ENCODE measurements around the gene INPP4A. TPM values are rescaled to one million over a fixed set of nuclear protein-coding genes. Genes with fewer than 3 reads are reported as not detected.
"Not testable (repeated sequence)": the region's sequence is repeated elsewhere in the genome, so short reads cannot be mapped to it uniquely, and the experiment has no call there.

INPP4A gene
- total and polyA plus RNA-seq, 7 experiments from 2014 or later = 51.4 to 165 (median 145) TPM

GRCh38 chr2:98592565-98592964, 147.9 kb downstream of the INPP4A start:
- Histone ChIP-seq H3K4me1 (ENCODE audit: control insufficient read depth in 2 of 2, insufficient read depth in 2 of 2, low read length in 2 of 2) (no peaks in the 10 kb centered on the region), H3K4me3 (ENCODE audit: low read length) (no peak overlapping the region), H3K9me3 (ENCODE audit: control insufficient read depth in 2 of 3, low read length in 3 of 3) (peaks cover 0 to 10% (median 0%) of the 10 kb centered on the region in 3 experiments), H3K27ac (ENCODE audit: low read depth, low read length) (no peak overlapping the region), H3K36me3 (ENCODE audit: control insufficient read depth in 2 of 3, insufficient read depth in 3 of 3, low read length in 3 of 3) (peaks cover 5 to 46% (median 21%) of the 10 kb centered on the region in 3 experiments), H3K27me3 (ENCODE audit: control insufficient read depth in 2 of 2, insufficient read depth in 2 of 2, low read length in 2 of 2) (no peaks in the 10 kb centered on the region)
- intact Hi-C loops (cut with micrococcal nuclease) = no loop called here
- Mint-ChIP-seq H3K9me3 (peaks cover 0 to 14% (median 6%) of the 10 kb centered on the region in 11 donors), H3K27me3 (no peaks in the 10 kb centered on the region), H3K27ac (peak overlapping the region in 2 of 9 donors; percentile 11 to 40), H3K4me3 (no peak overlapping the region), H3K4me1 (peaks cover 4 to 44% (median 29%) of the 10 kb centered on the region in 7 donors), H3K36me3 (peaks cover 21 to 58% (median 47%) of the 10 kb centered on the region in 5 donors)
- ChIA-PET POLR2A (no interaction called here), CTCF (no interaction called here)
- ATAC-seq (no peak), DNase-seq (no peak)

- Histone ChIP-seq H3K9me3 (ENCODE audit: control insufficient read depth in 2 of 3, low read length in 3 of 3) (peaks cover 0 to 10% (median 0%) of the 10 kb centered on the region in 3 experiments), H3K36me3 (ENCODE audit: control insufficient read depth in 2 of 3, insufficient read depth in 3 of 3, low read length in 3 of 3) (peaks cover 5 to 50% (median 18%) of the 10 kb centered on the region in 3 experiments)
- Mint-ChIP-seq H3K9me3 (peaks cover 0 to 14% (median 6%) of the 10 kb centered on the region in 11 donors), H3K4me1 (peaks cover 5 to 36% (median 19%) of the 10 kb centered on the region in 7 donors), H3K36me3 (peaks cover 21 to 65% (median 47%) of the 10 kb centered on the region in 5 donors), H3K27ac (peak overlapping the region in 1 of 9 donors; percentile 38)
- H3K27me3 ChIP-seq (ENCODE audit: control insufficient read depth in 2 of 2, insufficient read depth in 2 of 2, low read length in 2 of 2); H3K27me3 Mint-ChIP-seq; H3K4me3 Mint-ChIP-seq; DNase-seq; H3K4me3 ChIP-seq (ENCODE audit: low read length); intact Hi-C loops (cut with micrococcal nuclease); POLR2A ChIA-PET; CTCF ChIA-PET; H3K4me1 ChIP-seq (ENCODE audit: control insufficient read depth in 2 of 2, insufficient read depth in 2 of 2, low read length in 2 of 2); ATAC-seq; H3K27ac ChIP-seq (ENCODE audit: low read depth, low read length): not testable (repeated sequence)
Measured at GRCh38 chr2:98594665-98595064, 150.0 kb downstream of the INPP4A start.

- Histone ChIP-seq H3K27me3 (ENCODE audit: control insufficient read depth in 2 of 2, insufficient read depth in 2 of 2, low read length in 2 of 2) (no peaks in the 10 kb centered on the region), H3K27ac (ENCODE audit: low read depth, low read length) (no peak overlapping the region), H3K9me3 (ENCODE audit: control insufficient read depth in 2 of 3, low read length in 3 of 3) (peaks cover 0 to 4% (median 0%) of the 10 kb centered on the region in 3 experiments), H3K4me3 (ENCODE audit: low read length) (no peak overlapping the region), H3K4me1 (ENCODE audit: control insufficient read depth in 2 of 2, insufficient read depth in 2 of 2, low read length in 2 of 2) (no peaks in the 10 kb centered on the region), H3K36me3 (ENCODE audit: control insufficient read depth in 2 of 3, insufficient read depth in 3 of 3, low read length in 3 of 3) (peaks cover 0 to 42% (median 9%) of the 10 kb centered on the region in 3 experiments)
- peaks cover 0 to 4% (median 2%) of the 10 kb centered on the region in 11 donors for H3K9me3 Mint-ChIP-seq
- ATAC-seq = no peak
- no peaks in the 10 kb centered on the region for H3K27me3 Mint-ChIP-seq
- H3K36me3 Mint-ChIP-seq = peaks cover 4 to 44% (median 17%) of the 10 kb centered on the region in 5 donors
- CTCF ChIA-PET = no interaction called here
- H3K4me3 Mint-ChIP-seq = no peak overlapping the region
- intact Hi-C loops (cut with micrococcal nuclease) = no loop called here
- DNase-seq = no peak
- POLR2A ChIA-PET = no interaction called here
- H3K4me1 Mint-ChIP-seq = peaks cover 4 to 22% (median 15%) of the 10 kb centered on the region in 7 donors
- H3K27ac Mint-ChIP-seq = peak overlapping the region in 8 of 9 donors; percentile 0 to 85 (median 34)
Measured at GRCh38 chr2:98598781-98599428, 154.2 kb downstream of the INPP4A start.

- Histone ChIP-seq H3K9me3 (ENCODE audit: control insufficient read depth in 2 of 3, low read length in 3 of 3) (no peaks in the 10 kb centered on the region), H3K27ac (ENCODE audit: low read depth, low read length) (peak overlapping the region; percentile 6), H3K36me3 (ENCODE audit: control insufficient read depth in 2 of 3, insufficient read depth in 3 of 3, low read length in 3 of 3) (peaks cover 0 to 39% (median 9%) of the 10 kb centered on the region in 3 experiments), H3K4me3 (ENCODE audit: low read length) (no peak overlapping the region), H3K27me3 (ENCODE audit: control insufficient read depth in 2 of 2, insufficient read depth in 2 of 2, low read length in 2 of 2) (no peaks in the 10 kb centered on the region), H3K4me1 (ENCODE audit: control insufficient read depth in 2 of 2, insufficient read depth in 2 of 2, low read length in 2 of 2) (peaks cover 7 to 18% of the 10 kb centered on the region in 2 donors)
- Mint-ChIP-seq H3K36me3 (peaks cover under 1 to 28% (median 11%) of the 10 kb centered on the region in 5 donors), H3K9me3 (no peaks in the 10 kb centered on the region), H3K27ac (peak overlapping the region in 7 of 9 donors; percentile 11 to 77 (median 41)), H3K27me3 (no peaks in the 10 kb centered on the region), H3K4me3 (no peak overlapping the region), H3K4me1 (peaks cover 16 to 41% (median 37%) of the 10 kb centered on the region in 7 donors)
- ChIA-PET CTCF (interaction anchor here (0.7 kb wide), 2 partner anchors 31 to 32 kb away, joined by 3 to 5 read pairs; no protein-coding TSS in a partner anchor), POLR2A (interaction anchor here (0.6 to 0.7 kb wide), 3 partner anchors 52 to 479 kb away, joined by 3 to 4 read pairs (median 4); no protein-coding TSS in a partner anchor)
- intact Hi-C loops (cut with micrococcal nuclease) = loop anchor here (1.0 to 10.0 kb wide), 5 partner anchors 157 to 553 kb away; partner anchors contain the start of genes C2orf15 (in 1 of the 2), INPP4A (in 1 of the 2), LIPT1 (in 1 of the 2) and TSGA10 (in 1 of the 2)
- DNase-seq (no peak), ATAC-seq (peak; percentile 72)
Measured at GRCh38 chr2:98601532-98602132, 157.0 kb downstream of the INPP4A start.

GRCh38 chr2:98604547-98604946, 159.9 kb downstream of the INPP4A start:
- DNase-seq (no peak), ATAC-seq (no peak)
- Mint-ChIP-seq H3K4me1 (peaks cover 26 to 52% (median 40%) of the 10 kb centered on the region in 7 donors), H3K27me3 (no peaks in the 10 kb centered on the region), H3K4me3 (no peak overlapping the region), H3K27ac (peak overlapping the region in 8 of 9 donors; percentile 70 to 97 (median 92)), H3K36me3 (peaks cover 0 to 15% (median 6%) of the 10 kb centered on the region in 5 donors), H3K9me3 (peaks cover 0 to 5% (median 0%) of the 10 kb centered on the region in 11 donors)
- Histone ChIP-seq H3K4me3 (ENCODE audit: low read length) (no peak overlapping the region), H3K27me3 (ENCODE audit: control insufficient read depth in 2 of 2, insufficient read depth in 2 of 2, low read length in 2 of 2) (no peaks in the 10 kb centered on the region), H3K27ac (ENCODE audit: low read depth, low read length) (peak overlapping the region; percentile 18), H3K4me1 (ENCODE audit: control insufficient read depth in 2 of 2, insufficient read depth in 2 of 2, low read length in 2 of 2) (peaks cover 24 to 34% of the 10 kb centered on the region in 2 donors), H3K36me3 (ENCODE audit: control insufficient read depth in 2 of 3, insufficient read depth in 3 of 3, low read length in 3 of 3) (peaks cover 0 to 40% (median 9%) of the 10 kb centered on the region in 3 experiments), H3K9me3 (ENCODE audit: control insufficient read depth in 2 of 3, low read length in 3 of 3) (no peaks in the 10 kb centered on the region)
- ChIA-PET POLR2A (interaction anchor here (1.3 kb wide), 1 partner anchor 108 kb away, joined by 4 read pairs; no protein-coding TSS in a partner anchor), CTCF (no interaction called here)
- intact Hi-C loops (cut with micrococcal nuclease) = loop anchor here (10.0 kb wide), 4 partner anchors 160 to 550 kb away; partner anchors contain the start of genes C2orf15 (in 1 of the 2), INPP4A (in 1 of the 2), LIPT1 (in 1 of the 2) and TSGA10 (in 1 of the 2)

- H3K36me3 Mint-ChIP-seq = peaks cover 0 to 11% (median 6%) of the 10 kb centered on the region in 5 donors
- Histone ChIP-seq H3K27me3 (ENCODE audit: control insufficient read depth in 2 of 2, insufficient read depth in 2 of 2, low read length in 2 of 2) (no peaks in the 10 kb centered on the region), H3K27ac (ENCODE audit: low read depth, low read length) (peak overlapping the region; percentile 18), H3K4me1 (ENCODE audit: control insufficient read depth in 2 of 2, insufficient read depth in 2 of 2, low read length in 2 of 2) (peaks cover 30 to 39% of the 10 kb centered on the region in 2 donors), H3K9me3 (ENCODE audit: control insufficient read depth in 2 of 3, low read length in 3 of 3) (no peaks in the 10 kb centered on the region), H3K36me3 (ENCODE audit: control insufficient read depth in 2 of 3, insufficient read depth in 3 of 3, low read length in 3 of 3) (peaks cover 0 to 34% (median 9%) of the 10 kb centered on the region in 3 experiments), H3K4me3 (ENCODE audit: low read length) (no peak overlapping the region)
- H3K9me3 Mint-ChIP-seq = peaks cover 0 to 5% (median 0%) of the 10 kb centered on the region in 11 donors
- no peaks in the 10 kb centered on the region for H3K27me3 Mint-ChIP-seq
- H3K27ac Mint-ChIP-seq = peak overlapping the region in 8 of 9 donors; percentile 70 to 97 (median 92)
- peak overlapping the region in 2 of 10 donors; percentile 12 to 96 for H3K4me3 Mint-ChIP-seq
- POLR2A ChIA-PET = interaction anchor here (1.3 to 1.4 kb wide), 2 partner anchors 35 to 107 kb away, joined by 3 to 4 read pairs; no protein-coding TSS in a partner anchor
- DNase-seq (no peak), ATAC-seq (no peak)
- H3K4me1 Mint-ChIP-seq = peaks cover 31 to 57% (median 45%) of the 10 kb centered on the region in 7 donors
- CTCF ChIA-PET = no interaction called here
- intact Hi-C loops (cut with micrococcal nuclease) = loop anchor here (5.0 to 10.0 kb wide), 6 partner anchors 160 to 958 kb away; partner anchors contain the start of genes ACTR1B (in 1 of the 2), C2orf15 (in 1 of the 2), COX5B (in 1 of the 2) and INPP4A (in 1 of the 2)
Measured at GRCh38 chr2:98605076-98605475, 160.4 kb downstream of the INPP4A start.

Data from naive thymus-derived CD4-positive, alpha-beta T cell (primary cell).